Liver (tissue), 9 donors: ENCODE data around the gene XKR3. TPM values are rescaled to one million over a fixed set of nuclear protein-coding genes. Genes with fewer than 3 reads are reported as not detected.
"Not testable (repeated sequence)": the region's sequence is repeated elsewhere in the genome, so short reads cannot be mapped to it uniquely, and the experiment has no call there.

ENCODE experiments used
- DNase-seq: peaks from one replicate; pipeline ENCODE4 v3.0.0-alpha.2; 2017; ENCODE audit warnings: low spot score
- H3K27ac ChIP-seq, 2 donors: one replicate each; pipeline ENCODE4 v1.7.0; 2013; ENCODE audit warnings: inconsistent platforms in 2 of 2, low read length in 2 of 2, control low read depth in 1 of 2, low read depth in 1 of 2, mild to moderate bottlenecking in 1 of 2
- H3K27me3 ChIP-seq, 4 donors: one replicate each; pipeline versions ENCODE4 v1.6.1 to v1.7.0; 2013; ENCODE audit warnings: low read length in 3 of 4, inconsistent platforms in 1 of 4, mild to moderate bottlenecking in 1 of 4, moderate library complexity in 1 of 4; ENCODE audit not compliant: control insufficient read depth in 4 of 4, insufficient read depth in 4 of 4
- H3K36me3 ChIP-seq, 4 donors: one replicate each; pipeline versions ENCODE4 v1.6.1 to v1.7.0; 2013; ENCODE audit warnings: low read length in 3 of 4, mild to moderate bottlenecking in 3 of 4, low read depth in 1 of 4, moderate library complexity in 1 of 4; ENCODE audit not compliant: control insufficient read depth in 4 of 4, insufficient read depth in 3 of 4
- H3K4me1 ChIP-seq, 4 donors: one replicate each; pipeline versions ENCODE4 v1.6.1 to v1.7.0; 2013; ENCODE audit warnings: low read length in 3 of 4, mild to moderate bottlenecking in 3 of 4, moderate library complexity in 1 of 4; ENCODE audit not compliant: control insufficient read depth in 4 of 4, insufficient read depth in 4 of 4
- H3K4me3 ChIP-seq, 3 donors: one replicate each; pipeline versions ENCODE4 v1.6.1 to v1.7.0; 2013; ENCODE audit warnings: low read length in 3 of 3, control low read depth in 1 of 3, low read depth in 1 of 3, mild to moderate bottlenecking in 1 of 3
- H3K9ac ChIP-seq, 2 donors: one replicate each; pipeline ENCODE4 v1.7.0; 2013; ENCODE audit warnings: low read length in 2 of 2, mild to moderate bottlenecking in 2 of 2, moderate library complexity in 2 of 2, control low read depth in 1 of 2, low read depth in 1 of 2
- H3K9me3 ChIP-seq, 4 donors: one replicate each; pipeline versions ENCODE4 v1.6.1 to v1.7.0; 2013; ENCODE audit warnings: low read length in 3 of 4; ENCODE audit not compliant: control insufficient read depth in 4 of 4
- FOXA1 ChIP-seq: IDR thresholded peaks from 2 replicates; pipeline ENCODE4 v1.6.1; 2016; ENCODE audit warnings: antibody characterized with exemption
- NR2F2 ChIP-seq: IDR thresholded peaks from 2 replicates; pipeline ENCODE4 v1.6.1; 2016; ENCODE audit warnings: antibody characterized with exemption
- RAD21 ChIP-seq, 2 donors: IDR thresholded peaks; 2 replicates each; pipeline ENCODE4 v1.6.1; 2016; ENCODE audit warnings: antibody characterized with exemption in 2 of 2, mild to moderate bottlenecking in 2 of 2
- WGBS: extraction: QIAGEN DNeasy Blood & Tissue Kit; methylation state at CpG from one replicate; pipeline ENCODE4 v1.1.7; 2013; 5-methylcytosine and 5-hydroxymethylcytosine counted together
- polyA plus RNA-seq, 2 donors: library from polyadenylated mRNA; stranded (reverse) in 1 of 2; unstranded in 1 of 2; fragments of 200-250 nt in 1 of 2; fragments of >200 nt in 1 of 2; fragmentation: Nextera tagmentation in 1 of 2; extraction: Ambion mirVana in 1 of 2; gene quantifications; one replicate each; pipeline versions ENCODE4 v1.2.1 to v1.2.3, GENCODE V29; 2013 to 2015
- total RNA-seq, 2 donors: library from RNA; depleted of rRNA; stranded (reverse); fragments of >200 nt; gene quantifications; one replicate each; pipeline ENCODE4 v1.2.3, GENCODE V29; 2014
- TF ChIP-seq, protein P1 (sequence below): fragments of 150-350 bp; IDR thresholded peaks from 2 replicates; pipeline ENCODE4 v1.5.1; 2017; ENCODE audit warnings: improper control_type of control experiment, low read depth, low read length; ENCODE audit not compliant: missing input control
- TF ChIP-seq, protein P2 (sequence below): IDR thresholded peaks from 2 replicates; pipeline ENCODE4 v1.6.1; 2016; ENCODE audit warnings: antibody characterized with exemption, mild to moderate bottlenecking
- TF ChIP-seq, protein P3 (sequence below): IDR thresholded peaks from 2 replicates; pipeline ENCODE4 v1.6.1; 2016; ENCODE audit warnings: antibody characterized with exemption
- TF ChIP-seq, protein P4 (sequence below): IDR thresholded peaks from 2 replicates; pipeline ENCODE4 v1.6.1; 2016; ENCODE audit warnings: antibody characterized with exemption
- donor health status: healthy.
- donor health status: healthy.
- donor health status: healthy.
- donor health status: healthy.
- donor health status: healthy.

Gene XKR3
- total RNA-seq (not detected), polyA plus RNA-seq (not detected)

DNA sequence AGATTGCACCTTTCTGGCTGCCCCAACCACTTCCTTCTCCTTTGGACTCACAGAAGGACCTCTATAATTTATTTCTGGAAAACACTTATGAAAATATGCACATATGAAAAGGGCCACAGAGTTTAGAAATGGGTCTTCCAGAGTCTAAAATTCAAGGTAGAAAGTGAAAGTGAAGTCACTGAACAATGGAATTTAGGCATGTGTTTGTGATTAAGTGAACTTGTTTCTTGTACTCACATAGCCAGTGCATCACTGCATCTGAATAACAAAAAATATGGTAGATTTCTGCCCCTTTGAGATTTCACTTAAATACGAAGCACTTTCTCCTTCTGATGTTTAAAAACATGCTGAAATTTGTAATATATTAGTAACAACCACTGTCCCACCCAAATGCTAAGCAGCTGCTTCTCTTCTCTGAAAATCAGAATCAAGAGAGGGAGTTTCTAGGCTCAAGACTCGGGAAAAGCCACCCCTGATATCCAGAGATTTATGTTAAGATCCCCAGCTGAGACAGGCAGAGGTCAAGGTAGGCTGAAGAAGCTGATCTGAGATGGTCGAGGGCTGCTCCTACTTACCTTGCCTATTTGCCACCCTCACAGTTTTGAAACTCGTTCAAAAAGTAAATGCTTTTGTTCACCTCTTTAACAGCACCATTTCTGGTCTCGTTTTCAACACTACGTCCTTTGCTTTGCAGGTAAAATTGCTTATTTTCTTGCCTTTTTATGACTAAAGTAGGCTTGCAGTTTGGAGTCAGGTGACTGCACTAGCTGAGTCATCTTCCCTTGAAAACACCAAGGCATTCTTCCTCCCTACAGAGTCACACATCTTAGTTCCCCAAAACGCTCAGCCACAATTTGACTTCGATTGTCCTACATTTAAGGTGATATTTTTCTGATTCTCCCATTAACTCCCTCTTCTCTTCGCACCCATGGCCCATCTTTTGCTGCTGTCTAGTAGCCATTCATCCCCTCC is at the start of gene XKR3:
Gene XKR3, minus strand, starts transcription at position 696 of the 972 bp plus-strand sequence. CDS start 17,338 bp downstream, outside the sequence.
- H3K9ac ChIP-seq, result no peak within 1 kb of the TSS
- 36% methylated on average over 9 of the region's 9 CpGs for WGBS
- H3K27me3 ChIP-seq, result peaks cover 0 to 14% (median 2%) of the 10 kb centered on the region in 4 donors
- H3K9me3 ChIP-seq, result no peaks in the 10 kb centered on the region
- H3K4me1 ChIP-seq, result no peaks in the 10 kb centered on the region
- H3K36me3 ChIP-seq, result no peaks in the 10 kb centered on the region
- no peak within 1 kb of the TSS for H3K27ac ChIP-seq
- TF ChIP-seq RAD21 (IDR thresholded peaks at IDR 0.05) (no peak), NR2F2 (no peak), FOXA1 (no peak)
- TF ChIP-seq, protein P1, sequence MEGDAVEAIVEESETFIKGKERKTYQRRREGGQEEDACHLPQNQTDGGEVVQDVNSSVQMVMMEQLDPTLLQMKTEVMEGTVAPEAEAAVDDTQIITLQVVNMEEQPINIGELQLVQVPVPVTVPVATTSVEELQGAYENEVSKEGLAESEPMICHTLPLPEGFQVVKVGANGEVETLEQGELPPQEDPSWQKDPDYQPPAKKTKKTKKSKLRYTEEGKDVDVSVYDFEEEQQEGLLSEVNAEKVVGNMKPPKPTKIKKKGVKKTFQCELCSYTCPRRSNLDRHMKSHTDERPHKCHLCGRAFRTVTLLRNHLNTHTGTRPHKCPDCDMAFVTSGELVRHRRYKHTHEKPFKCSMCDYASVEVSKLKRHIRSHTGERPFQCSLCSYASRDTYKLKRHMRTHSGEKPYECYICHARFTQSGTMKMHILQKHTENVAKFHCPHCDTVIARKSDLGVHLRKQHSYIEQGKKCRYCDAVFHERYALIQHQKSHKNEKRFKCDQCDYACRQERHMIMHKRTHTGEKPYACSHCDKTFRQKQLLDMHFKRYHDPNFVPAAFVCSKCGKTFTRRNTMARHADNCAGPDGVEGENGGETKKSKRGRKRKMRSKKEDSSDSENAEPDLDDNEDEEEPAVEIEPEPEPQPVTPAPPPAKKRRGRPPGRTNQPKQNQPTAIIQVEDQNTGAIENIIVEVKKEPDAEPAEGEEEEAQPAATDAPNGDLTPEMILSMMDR, result no peak
- TF ChIP-seq, protein P2, sequence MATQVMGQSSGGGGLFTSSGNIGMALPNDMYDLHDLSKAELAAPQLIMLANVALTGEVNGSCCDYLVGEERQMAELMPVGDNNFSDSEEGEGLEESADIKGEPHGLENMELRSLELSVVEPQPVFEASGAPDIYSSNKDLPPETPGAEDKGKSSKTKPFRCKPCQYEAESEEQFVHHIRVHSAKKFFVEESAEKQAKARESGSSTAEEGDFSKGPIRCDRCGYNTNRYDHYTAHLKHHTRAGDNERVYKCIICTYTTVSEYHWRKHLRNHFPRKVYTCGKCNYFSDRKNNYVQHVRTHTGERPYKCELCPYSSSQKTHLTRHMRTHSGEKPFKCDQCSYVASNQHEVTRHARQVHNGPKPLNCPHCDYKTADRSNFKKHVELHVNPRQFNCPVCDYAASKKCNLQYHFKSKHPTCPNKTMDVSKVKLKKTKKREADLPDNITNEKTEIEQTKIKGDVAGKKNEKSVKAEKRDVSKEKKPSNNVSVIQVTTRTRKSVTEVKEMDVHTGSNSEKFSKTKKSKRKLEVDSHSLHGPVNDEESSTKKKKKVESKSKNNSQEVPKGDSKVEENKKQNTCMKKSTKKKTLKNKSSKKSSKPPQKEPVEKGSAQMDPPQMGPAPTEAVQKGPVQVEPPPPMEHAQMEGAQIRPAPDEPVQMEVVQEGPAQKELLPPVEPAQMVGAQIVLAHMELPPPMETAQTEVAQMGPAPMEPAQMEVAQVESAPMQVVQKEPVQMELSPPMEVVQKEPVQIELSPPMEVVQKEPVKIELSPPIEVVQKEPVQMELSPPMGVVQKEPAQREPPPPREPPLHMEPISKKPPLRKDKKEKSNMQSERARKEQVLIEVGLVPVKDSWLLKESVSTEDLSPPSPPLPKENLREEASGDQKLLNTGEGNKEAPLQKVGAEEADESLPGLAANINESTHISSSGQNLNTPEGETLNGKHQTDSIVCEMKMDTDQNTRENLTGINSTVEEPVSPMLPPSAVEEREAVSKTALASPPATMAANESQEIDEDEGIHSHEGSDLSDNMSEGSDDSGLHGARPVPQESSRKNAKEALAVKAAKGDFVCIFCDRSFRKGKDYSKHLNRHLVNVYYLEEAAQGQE, result no peak
- TF ChIP-seq, protein P3, sequence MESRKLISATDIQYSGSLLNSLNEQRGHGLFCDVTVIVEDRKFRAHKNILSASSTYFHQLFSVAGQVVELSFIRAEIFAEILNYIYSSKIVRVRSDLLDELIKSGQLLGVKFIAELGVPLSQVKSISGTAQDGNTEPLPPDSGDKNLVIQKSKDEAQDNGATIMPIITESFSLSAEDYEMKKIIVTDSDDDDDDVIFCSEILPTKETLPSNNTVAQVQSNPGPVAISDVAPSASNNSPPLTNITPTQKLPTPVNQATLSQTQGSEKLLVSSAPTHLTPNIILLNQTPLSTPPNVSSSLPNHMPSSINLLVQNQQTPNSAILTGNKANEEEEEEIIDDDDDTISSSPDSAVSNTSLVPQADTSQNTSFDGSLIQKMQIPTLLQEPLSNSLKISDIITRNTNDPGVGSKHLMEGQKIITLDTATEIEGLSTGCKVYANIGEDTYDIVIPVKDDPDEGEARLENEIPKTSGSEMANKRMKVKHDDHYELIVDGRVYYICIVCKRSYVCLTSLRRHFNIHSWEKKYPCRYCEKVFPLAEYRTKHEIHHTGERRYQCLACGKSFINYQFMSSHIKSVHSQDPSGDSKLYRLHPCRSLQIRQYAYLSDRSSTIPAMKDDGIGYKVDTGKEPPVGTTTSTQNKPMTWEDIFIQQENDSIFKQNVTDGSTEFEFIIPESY, result no peak
- TF ChIP-seq, protein P4, sequence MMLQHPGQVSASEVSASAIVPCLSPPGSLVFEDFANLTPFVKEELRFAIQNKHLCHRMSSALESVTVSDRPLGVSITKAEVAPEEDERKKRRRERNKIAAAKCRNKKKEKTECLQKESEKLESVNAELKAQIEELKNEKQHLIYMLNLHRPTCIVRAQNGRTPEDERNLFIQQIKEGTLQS, result no peak
- no peak for DNase-seq
- H3K4me3 ChIP-seq, result no peak within 1 kb of the TSS

DNA sequence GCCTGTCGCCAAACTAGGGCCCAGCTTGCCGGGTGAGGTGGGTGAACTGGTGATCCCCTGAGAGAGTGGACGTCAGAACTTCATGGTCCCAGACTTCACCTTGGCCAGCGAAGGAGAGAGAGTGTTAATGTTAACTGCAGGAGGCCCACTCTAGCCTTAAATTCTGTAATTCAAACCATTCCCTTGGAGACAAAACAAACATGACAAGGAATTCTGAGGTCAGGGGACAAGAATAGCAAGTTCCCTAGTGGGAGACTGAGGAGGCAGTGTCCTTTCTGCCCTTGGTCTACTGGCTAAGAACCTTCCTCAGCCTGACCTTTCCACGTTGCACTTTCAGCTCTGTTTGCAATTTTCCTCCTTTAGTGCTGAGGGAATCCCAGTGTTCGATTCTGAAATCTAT is 44.4 kb upstream of the XKR3 start:
- not testable (repeated sequence) for H3K4me1 ChIP-seq, H3K9me3 ChIP-seq, H3K9ac ChIP-seq, H3K4me3 ChIP-seq, H3K27me3 ChIP-seq, DNase-seq, H3K27ac ChIP-seq, H3K36me3 ChIP-seq
- 67% methylated on average over 6 of the region's 6 CpGs for WGBS
